Neural progenitor cell (in vitro differentiated cells): Measurements from ENCODE around the gene SCD. TPM values are rescaled to one million over a fixed set of nuclear protein-coding genes. Genes with fewer than 3 reads are reported as not detected.

Experiments
- DNase-seq: peaks from one replicate; pipeline ENCODE4 v3.0.0-alpha.2; 2016; ENCODE audit warnings: low spot score
- H2AFZ ChIP-seq: fragments of 200-600 bp; sonication (generic); replicated peaks from 2 replicates; pipeline ENCODE4 v1.6.1; 2016; ENCODE audit warnings: antibody characterized with exemption
- H3F3A ChIP-seq: fragments of 200-600 bp; sonication (generic); 2 replicates; pipeline ENCODE4 v1.6.1; 2016; ENCODE audit warnings: antibody characterized with exemption, low read depth
- H3K27ac ChIP-seq: fragments of 200-600 bp; sonication (generic); 2 replicates; pipeline ENCODE4 v1.5.1; 2016; ENCODE audit warnings: mild to moderate bottlenecking
- H3K27me3 ChIP-seq: fragments of 200-600 bp; sonication (generic); 2 replicates; pipeline ENCODE4 v1.6.1; 2016; ENCODE audit warnings: mild to moderate bottlenecking, moderate library complexity
- H3K36me3 ChIP-seq: fragments of 200-600 bp; sonication (generic); 2 replicates; pipeline ENCODE4 v1.5.1; 2016
- H3K4me1 ChIP-seq: fragments of 200-600 bp; sonication (generic); 2 replicates; pipeline ENCODE4 v1.6.1; 2016; ENCODE audit warnings: mixed run types
- H3K4me2 ChIP-seq: fragments of 200-600 bp; sonication (generic); 2 replicates; pipeline ENCODE4 v1.6.1; 2016
- H3K4me3 ChIP-seq: fragments of 200-600 bp; sonication (generic); 2 replicates; pipeline ENCODE4 v1.5.1; 2016
- H3K79me2 ChIP-seq: fragments of 200-600 bp; sonication (generic); 2 replicates; pipeline ENCODE4 v1.6.1; 2016; ENCODE audit warnings: low read depth
- H3K9ac ChIP-seq: fragments of 200-600 bp; sonication (generic); 2 replicates; pipeline ENCODE4 v1.6.1; 2016
- H3K9me3 ChIP-seq: fragments of 200-600 bp; sonication (generic); 2 replicates; pipeline ENCODE4 v1.5.1; 2016; ENCODE audit warnings: low read depth
- H4K20me1 ChIP-seq: fragments of 200-600 bp; sonication (generic); 2 replicates; pipeline ENCODE4 v1.6.1; 2016; ENCODE audit warnings: low read depth
- H3K27ac Mint-ChIP-seq: 3 replicates; pipeline ENCODE4 v1.8.0; 2021; ENCODE audit warnings: mixed read lengths
- H3K27me3 Mint-ChIP-seq: 2 replicates; pipeline ENCODE4 v1.8.0; 2022; ENCODE audit warnings: low read depth, mild to moderate bottlenecking, inconsistent platforms, moderate library complexity, mixed read lengths; ENCODE audit not compliant: insufficient read depth
- H3K36me3 Mint-ChIP-seq: 3 replicates; pipeline ENCODE4 v1.8.0; 2021; ENCODE audit warnings: mixed read lengths
- H3K4me1 Mint-ChIP-seq: 3 replicates; pipeline ENCODE4 v1.8.0; 2021; ENCODE audit warnings: mixed read lengths
- H3K4me3 Mint-ChIP-seq: 3 replicates; pipeline ENCODE4 v1.8.0; 2021; ENCODE audit warnings: mild to moderate bottlenecking, moderate library complexity, mixed read lengths
- H3K9me3 Mint-ChIP-seq: 3 replicates; pipeline ENCODE4 v1.8.0; 2020; ENCODE audit warnings: mixed read lengths
- EZH2 ChIP-seq: fragments of 200-600 bp; sonication (generic); IDR thresholded peaks from 2 replicates; pipeline ENCODE4 v1.6.1; 2017; ENCODE audit warnings: antibody characterized with exemption, mild to moderate bottlenecking, moderate library complexity
- EZH2phosphoT487 ChIP-seq: fragments of 200-600 bp; sonication (generic); IDR thresholded peaks from 2 replicates; pipeline ENCODE4 v1.6.1; 2017; ENCODE audit warnings: antibody characterized with exemption
- total RNA-seq: library from RNA; depleted of rRNA; stranded (reverse); fragments of >200 nt; gene quantifications from 2 replicates; pipeline ENCODE4 v1.2.3, GENCODE V29; 2015; ENCODE audit warnings: low replicate concordance
- TF ChIP-seq, protein P1 (sequence below): fragments of 200-600 bp; sonication (generic); IDR thresholded peaks from 2 replicates; pipeline ENCODE4 v1.5.1; 2017; ENCODE audit warnings: antibody characterized with exemption, mild to moderate bottlenecking

SCD gene
- total RNA-seq, 1 donor from 2014 or later, result 468 TPM

DNA sequence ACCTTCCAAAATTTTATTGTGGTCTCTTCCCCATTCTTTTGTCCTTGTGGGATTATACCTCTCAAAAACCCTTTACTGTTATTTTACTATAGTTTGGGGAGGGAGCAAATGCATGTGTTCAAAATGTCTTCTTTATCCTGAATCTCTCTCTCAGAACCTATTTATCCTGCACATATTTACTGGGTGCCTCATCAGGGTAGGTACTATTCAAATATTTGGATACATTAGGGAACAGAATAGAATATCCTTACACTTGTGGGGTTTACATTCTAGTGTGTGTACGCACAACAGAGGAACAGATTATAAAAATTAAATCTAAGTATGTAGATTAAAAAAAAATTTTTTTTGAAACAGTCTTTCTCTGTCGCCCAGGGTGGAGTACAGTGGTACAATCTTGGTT, 48.6 kb downstream of the SCD start:
- Mint-ChIP-seq H3K9me3 (no peaks in the 10 kb centered on the region), H3K4me1 (no peaks in the 10 kb centered on the region), H3K27me3 (no peaks in the 10 kb centered on the region), H3K4me3 (no peak overlapping the region), H3K36me3 (peaks cover 4% of the 10 kb centered on the region), H3K27ac (no peak overlapping the region)
- no peak for DNase-seq
- no peak overlapping the region for H2AFZ ChIP-seq
- H3K27me3 ChIP-seq, result no peaks in the 10 kb centered on the region
- no peak overlapping the region for H3K4me2 ChIP-seq
- no peaks in the 10 kb centered on the region for H3K4me1 ChIP-seq
- H3K9me3 ChIP-seq, result no peaks in the 10 kb centered on the region
- H4K20me1 ChIP-seq, result no peaks in the 10 kb centered on the region
- no peak overlapping the region for H3K27ac ChIP-seq
- H3F3A ChIP-seq, result no peaks in the 10 kb centered on the region
- no peak overlapping the region for H3K4me3 ChIP-seq
- H3K79me2 ChIP-seq, result no peaks in the 10 kb centered on the region
- no peaks in the 10 kb centered on the region for H3K36me3 ChIP-seq
- TF ChIP-seq, protein P1, sequence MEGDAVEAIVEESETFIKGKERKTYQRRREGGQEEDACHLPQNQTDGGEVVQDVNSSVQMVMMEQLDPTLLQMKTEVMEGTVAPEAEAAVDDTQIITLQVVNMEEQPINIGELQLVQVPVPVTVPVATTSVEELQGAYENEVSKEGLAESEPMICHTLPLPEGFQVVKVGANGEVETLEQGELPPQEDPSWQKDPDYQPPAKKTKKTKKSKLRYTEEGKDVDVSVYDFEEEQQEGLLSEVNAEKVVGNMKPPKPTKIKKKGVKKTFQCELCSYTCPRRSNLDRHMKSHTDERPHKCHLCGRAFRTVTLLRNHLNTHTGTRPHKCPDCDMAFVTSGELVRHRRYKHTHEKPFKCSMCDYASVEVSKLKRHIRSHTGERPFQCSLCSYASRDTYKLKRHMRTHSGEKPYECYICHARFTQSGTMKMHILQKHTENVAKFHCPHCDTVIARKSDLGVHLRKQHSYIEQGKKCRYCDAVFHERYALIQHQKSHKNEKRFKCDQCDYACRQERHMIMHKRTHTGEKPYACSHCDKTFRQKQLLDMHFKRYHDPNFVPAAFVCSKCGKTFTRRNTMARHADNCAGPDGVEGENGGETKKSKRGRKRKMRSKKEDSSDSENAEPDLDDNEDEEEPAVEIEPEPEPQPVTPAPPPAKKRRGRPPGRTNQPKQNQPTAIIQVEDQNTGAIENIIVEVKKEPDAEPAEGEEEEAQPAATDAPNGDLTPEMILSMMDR, result no peak
- no peak for TF ChIP-seq EZH2phosphoT487
- TF ChIP-seq EZH2, result no peak
- H3K9ac ChIP-seq, result no peak overlapping the region

DNA sequence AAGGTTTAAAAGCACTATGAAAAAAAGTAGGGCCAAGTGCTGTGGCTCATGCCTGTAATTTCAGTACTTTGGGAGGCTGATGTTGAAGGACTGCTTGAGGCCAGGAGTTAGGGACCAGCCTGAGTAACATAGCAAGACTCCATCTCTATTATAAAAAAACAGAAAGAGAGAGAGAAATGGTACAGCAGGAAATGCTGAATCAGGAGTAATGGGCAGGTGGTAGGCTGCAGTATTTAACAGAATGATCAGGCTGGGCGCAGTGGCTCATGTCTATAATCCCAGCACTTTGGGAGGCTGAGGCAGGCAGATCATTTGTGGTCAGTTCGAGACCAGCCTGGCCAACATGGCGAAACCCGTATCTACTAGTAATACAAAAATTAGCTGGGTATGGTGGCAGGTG, 49.6 kb downstream of the SCD start:
- peaks cover 4% of the 10 kb centered on the region for H3K36me3 Mint-ChIP-seq
- Histone ChIP-seq H3K9ac (no peak overlapping the region), H3K4me2 (no peak overlapping the region), H3F3A (no peaks in the 10 kb centered on the region), H3K27ac (no peak overlapping the region), H3K4me1 (no peaks in the 10 kb centered on the region), H3K4me3 (no peak overlapping the region), H4K20me1 (no peaks in the 10 kb centered on the region), H3K79me2 (no peaks in the 10 kb centered on the region), H2AFZ (no peak overlapping the region), H3K9me3 (no peaks in the 10 kb centered on the region), H3K36me3 (no peaks in the 10 kb centered on the region), H3K27me3 (no peaks in the 10 kb centered on the region)
- no peaks in the 10 kb centered on the region for H3K27me3 Mint-ChIP-seq
- H3K9me3 Mint-ChIP-seq, result no peaks in the 10 kb centered on the region
- H3K4me1 Mint-ChIP-seq, result no peaks in the 10 kb centered on the region
- no peak overlapping the region for H3K27ac Mint-ChIP-seq
- DNase-seq, result no peak
- no peak overlapping the region for H3K4me3 Mint-ChIP-seq
- no peak for TF ChIP-seq EZH2
- no peak for TF ChIP-seq EZH2phosphoT487
- TF ChIP-seq, protein P1, result no peak

DNA sequence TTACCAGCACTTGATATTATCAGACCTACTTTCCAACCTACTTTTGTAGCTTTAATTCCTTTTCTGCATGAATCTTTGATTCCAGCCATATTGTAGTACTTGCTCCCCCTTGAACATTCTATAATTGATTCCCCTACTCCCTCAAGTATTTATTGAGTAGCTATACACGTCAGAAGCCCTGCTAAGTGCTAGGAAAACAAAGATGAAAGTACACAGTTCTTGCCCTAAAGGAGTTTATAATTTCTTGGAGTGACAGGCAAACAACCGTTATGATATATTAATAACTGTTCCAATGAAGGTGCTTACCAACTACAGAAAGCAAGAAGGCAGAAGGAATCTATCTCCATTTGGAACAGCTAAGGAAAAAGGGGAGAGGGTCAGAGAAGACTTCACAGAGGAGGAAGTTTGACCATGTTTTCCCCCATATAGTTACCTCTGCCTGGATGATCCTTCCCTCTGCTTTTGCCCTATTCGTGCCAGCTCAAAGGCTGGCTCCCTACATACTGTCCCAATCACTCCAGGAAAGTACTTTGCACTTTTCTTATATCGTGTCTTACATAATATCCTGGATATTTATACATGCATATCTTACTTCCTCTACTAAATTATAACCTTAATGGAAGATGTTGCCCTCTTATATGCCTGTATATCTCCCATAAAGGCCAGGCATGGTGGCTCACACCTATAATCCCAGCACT, 54.7 kb downstream of the SCD start:
- H3K36me3 ChIP-seq, result no peaks in the 10 kb centered on the region
- H3K4me1 ChIP-seq, result no peaks in the 10 kb centered on the region
- H3K27me3 ChIP-seq, result no peaks in the 10 kb centered on the region
- no peak for DNase-seq
- no peaks in the 10 kb centered on the region for H3K79me2 ChIP-seq
- TF ChIP-seq, protein P1, result no peak
- Mint-ChIP-seq H3K4me1 (no peaks in the 10 kb centered on the region), H3K4me3 (no peak overlapping the region), H3K36me3 (peaks cover 10% of the 10 kb centered on the region), H3K27me3 (no peaks in the 10 kb centered on the region), H3K9me3 (peaks cover 10% of the 10 kb centered on the region), H3K27ac (no peak overlapping the region)
- H3K9me3 ChIP-seq, result no peaks in the 10 kb centered on the region
- H3K27ac ChIP-seq, result no peak overlapping the region
- no peak overlapping the region for H3K4me3 ChIP-seq
- no peak overlapping the region for H3K9ac ChIP-seq
- no peak overlapping the region for H3K4me2 ChIP-seq
- no peaks in the 10 kb centered on the region for H4K20me1 ChIP-seq
- no peak overlapping the region for H2AFZ ChIP-seq
- no peaks in the 10 kb centered on the region for H3F3A ChIP-seq
